Measurements from ENCODE around the gene ACAD10.
"Not testable (repeated sequence)": the region's sequence is repeated elsewhere in the genome, so short reads cannot be mapped to it uniquely, and the experiment has no call there.

Gene ACAD10

DNA sequence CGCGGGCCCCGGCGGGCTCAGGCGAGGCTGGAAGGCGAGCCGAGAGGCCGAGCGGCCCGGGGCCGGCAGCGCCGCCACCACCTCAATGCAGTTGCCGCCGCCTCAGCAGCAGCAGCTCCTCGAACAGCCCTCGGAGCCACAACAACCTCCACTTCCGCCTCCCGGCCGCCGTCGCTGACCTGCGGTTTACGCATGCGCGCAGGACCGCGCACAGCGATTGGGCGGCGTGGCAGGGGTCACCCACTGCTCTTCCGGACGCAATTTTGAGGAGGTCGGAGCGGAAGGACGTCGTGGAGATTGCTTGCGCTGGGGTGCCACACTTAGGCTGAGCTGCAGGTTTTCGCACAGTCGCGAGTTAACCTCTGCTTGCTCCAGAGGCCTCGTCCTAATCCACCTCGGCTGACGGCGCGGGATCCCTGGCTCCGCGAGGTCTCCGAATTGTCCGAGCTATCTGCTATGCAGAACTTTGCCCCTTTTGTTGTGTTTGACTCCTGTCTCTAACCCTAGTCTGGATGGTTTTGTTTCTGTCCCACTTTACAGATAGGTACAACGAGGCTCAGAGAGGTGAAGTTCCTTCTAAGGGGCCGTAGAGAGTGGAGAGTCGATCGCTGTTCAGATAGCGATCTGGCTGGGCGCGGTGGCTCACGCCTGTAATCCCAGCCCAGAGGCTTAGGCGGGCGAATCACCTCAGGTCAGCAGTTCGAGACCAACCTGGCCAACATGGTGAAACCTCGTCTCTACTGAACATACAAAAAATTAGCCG lies at the start of gene ACAD10, which contains the start of gene BRAP:
TSS of gene ACAD10 (plus strand) at position 243 of the 763 bp plus-strand sequence. CDS start 6,657 bp downstream, outside the sequence.
TSS of gene BRAP (minus strand) at position 146 of the 763 bp plus-strand sequence. CDS start 164 bp downstream, outside the sequence.
- DNase-seq (ENCODE audit: low read depth in 2 of 2, low spot score in 1 of 2) = peak; percentile 76 to 81

DNA sequence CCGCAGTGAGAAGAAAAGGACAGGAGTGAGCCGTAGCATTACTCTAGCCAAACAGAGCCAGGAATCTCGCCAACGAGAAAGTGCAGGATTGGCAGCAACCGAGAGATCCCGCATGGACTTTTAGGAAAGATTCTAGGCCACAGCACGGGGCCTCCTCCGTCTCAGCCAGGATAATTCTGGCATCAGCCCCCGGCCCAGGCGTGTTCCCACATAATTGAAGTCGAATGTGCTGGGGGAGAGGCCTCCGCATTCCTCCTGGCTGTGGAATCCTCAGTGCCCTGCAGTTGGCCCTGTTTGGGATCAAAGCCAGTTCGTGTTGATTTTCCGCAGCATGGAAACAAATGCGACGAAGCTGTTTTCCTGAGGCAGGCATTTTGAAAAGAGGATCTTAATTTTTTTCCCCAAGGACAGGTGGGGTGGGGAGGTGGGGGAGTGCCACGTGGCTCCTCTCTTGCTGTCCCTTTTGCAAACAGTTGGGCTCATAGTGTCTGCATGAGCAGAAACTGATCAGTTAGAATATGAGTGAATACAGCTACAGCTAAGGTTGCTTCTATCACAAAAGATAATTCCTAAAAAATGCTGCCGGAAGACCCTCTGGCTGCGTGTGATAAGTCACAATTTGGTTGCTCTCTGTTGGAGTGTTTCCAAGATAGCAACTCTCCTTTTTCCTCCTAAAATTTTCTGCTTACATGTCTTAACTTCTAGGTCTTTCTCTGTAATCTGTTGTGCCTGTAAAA lies 49.5 kb upstream of the ACAD10 start:
- DNase-seq (ENCODE audit: low read depth in 2 of 2, low spot score in 1 of 2) = no peak

DNA sequence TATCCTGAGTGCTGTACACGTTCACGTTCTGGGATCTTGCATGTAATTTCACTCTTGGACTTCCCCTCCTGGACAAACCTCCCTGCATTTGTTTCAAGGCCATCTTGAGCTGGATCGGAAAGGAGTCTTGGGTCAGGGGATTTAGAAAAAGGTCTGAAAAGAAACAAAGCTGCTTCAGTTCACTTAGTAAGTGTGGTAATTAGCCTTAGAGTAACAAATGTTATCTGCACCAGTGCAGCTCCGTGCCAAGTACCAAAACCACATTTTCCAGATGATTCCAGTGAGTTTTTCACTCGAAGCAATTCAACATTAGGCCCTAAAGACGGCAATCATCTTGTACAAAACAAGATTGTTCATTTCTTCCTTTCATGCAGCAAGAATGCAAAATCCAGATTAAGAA lies 47.3 kb upstream of the ACAD10 start:
- no peak for DNase-seq (ENCODE audit: low read depth in 2 of 2, low spot score in 1 of 2)

DNA sequence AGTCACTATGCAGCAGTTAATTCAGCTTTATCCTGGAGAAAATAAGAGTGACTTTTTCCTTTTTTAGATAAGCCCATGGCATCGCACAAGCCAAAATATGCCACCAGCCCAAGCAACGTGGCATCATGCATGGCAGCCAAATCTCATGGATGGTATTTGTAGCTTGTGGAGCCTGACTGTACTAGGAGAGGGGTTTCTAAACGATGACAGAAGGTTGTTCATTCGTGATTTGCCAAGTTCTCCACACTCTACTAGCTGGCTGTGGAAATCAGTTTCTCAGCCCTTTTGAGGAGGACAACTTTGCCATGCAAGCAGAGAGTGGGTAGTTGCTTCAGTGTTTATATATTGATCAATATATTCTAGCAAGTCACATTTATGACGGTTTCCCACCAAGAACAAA lies 45.3 kb upstream of the ACAD10 start:
- DNase-seq (ENCODE audit: low read depth in 2 of 2, low spot score in 1 of 2) = no peak

DNA sequence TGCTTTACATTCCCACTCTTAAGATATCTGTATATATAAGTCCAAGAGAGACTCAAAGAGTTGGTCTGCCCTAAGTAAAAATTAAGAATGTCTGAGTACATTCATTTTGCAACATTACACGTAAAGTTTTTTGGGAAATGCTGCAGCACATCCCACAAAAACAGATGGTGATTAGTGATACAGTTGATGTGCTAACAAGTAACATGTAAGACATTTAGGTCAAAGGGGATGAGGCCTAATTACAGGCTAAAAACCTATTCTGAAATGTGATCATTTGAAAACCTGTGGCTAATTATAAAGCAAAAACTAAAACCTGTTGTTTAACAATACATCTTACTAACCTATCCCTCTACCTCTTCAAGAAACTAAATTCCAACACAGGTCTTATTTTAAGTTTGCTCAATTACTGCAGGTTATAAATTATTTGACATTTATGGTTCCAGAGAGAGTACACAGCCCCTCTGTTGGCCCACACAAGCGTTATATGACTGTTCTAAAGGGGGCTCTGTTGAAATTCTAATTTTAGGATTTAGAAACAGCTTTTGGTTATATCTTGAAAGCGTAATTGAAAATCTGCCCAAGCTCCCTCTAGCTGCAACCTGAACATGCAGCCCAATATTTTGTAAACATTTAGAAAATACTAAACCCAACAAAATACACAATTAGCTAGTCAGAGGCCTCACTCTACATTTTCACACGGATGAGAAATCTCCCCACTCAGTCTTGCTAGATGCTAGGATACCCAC lies 43.0 kb upstream of the ACAD10 start:
- no peak for DNase-seq (ENCODE audit: low read depth in 2 of 2, low spot score in 1 of 2)

DNA sequence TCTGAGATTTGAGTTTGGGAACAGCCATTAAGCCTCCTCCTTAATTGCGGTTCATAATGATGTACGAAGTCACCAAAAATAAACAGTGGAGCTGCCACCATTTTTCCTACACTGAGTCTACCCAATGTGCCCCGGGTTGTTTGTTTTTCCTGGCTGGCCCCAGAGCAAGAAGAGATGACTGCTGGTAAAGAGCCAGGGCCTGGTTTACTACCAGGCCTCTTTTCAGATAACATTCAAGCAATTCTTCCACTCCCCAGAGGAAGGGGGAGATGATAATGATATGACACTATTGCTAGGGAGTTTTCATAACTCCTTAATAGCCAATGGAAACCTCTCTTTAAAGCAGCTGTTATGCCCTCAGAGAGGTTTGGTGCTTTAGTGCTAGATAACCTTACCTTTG lies 42.4 kb upstream of the ACAD10 start:
- DNase-seq (ENCODE audit: low read depth in 2 of 2, low spot score in 1 of 2) = no peak

DNA sequence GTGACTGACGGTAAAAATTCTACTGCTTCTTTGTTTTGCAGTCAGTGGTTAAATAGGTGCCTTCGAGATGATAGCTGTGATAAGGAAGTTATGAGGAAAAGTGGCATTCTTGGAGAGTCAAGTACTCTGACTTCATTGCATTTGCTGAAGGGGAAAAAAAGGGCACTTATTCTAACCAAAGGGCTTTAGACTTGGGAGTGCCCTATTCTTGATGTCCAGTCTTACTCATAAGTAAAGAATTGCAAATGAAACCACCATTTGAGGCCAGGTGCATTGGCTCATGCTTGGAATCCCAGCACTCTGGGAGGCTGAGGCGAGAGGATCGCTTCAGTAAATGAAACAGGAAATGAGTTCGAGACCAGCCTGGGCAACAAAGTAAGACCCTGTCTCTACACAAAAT lies 40.4 kb upstream of the ACAD10 start:
- DNase-seq (ENCODE audit: low read depth in 2 of 2, low spot score in 1 of 2) = no peak

DNA sequence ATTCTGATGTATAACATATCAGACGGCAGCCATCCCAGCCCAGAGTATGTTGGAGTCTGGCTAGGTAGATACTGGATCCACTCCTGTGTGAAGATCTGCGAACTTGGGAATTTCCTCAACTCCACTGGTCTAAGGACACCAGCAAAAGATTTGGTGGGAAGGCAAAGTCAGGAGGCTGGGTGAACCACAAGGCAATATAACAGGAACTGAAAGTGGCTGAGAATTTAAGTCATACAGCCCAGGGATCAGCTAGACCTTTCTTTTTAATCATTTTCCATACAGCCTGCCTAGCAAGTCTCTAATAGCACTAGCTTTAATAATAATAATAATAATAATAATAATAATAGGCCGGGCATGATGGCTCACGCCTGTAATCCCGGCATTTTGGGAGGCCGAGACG lies 34.9 kb upstream of the ACAD10 start:
- no peak for DNase-seq (ENCODE audit: low read depth in 2 of 2, low spot score in 1 of 2)

DNA sequence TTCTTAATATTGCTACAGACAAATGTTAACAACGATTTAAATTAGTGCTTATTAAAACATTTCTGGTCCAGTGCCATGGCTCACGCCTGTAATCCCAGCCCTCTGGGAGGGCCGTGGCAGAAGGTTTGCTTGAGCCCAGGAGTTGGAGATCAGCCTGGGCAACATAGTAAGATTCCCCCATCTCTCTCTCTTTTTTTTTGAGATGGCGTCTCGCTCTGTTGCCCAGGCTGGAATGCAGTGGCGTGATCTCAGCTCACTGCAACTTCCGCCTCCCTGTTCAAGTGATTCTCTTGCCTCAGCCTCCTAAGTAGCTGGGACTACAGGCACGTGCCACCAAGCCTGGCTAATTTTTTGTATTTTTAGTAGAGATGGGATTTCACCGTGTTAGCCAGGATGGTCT lies 33.3 kb upstream of the ACAD10 start:
- DNase-seq (ENCODE audit: low read depth in 2 of 2, low spot score in 1 of 2) = not testable (repeated sequence)

DNA sequence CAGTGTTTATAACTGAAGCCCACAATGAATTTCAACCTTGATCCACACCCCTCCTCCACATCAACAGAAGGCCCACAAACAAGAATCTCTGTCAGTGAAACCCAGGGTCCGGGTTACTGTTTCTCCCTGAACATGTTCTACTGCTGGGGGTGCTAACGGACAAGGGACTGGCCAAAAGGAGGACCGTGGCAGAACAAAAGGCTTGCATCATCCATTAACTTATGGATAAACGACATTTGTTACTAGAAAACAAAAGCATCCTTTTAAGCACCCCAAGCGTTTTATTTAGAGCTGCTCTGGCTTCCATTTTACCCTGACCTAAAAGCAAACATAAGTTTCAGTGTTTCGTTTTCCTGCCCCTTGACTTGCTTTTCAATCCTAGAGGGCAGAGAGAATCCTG lies 32.3 kb upstream of the ACAD10 start:
- DNase-seq (ENCODE audit: low read depth in 2 of 2, low spot score in 1 of 2) = no peak

DNA sequence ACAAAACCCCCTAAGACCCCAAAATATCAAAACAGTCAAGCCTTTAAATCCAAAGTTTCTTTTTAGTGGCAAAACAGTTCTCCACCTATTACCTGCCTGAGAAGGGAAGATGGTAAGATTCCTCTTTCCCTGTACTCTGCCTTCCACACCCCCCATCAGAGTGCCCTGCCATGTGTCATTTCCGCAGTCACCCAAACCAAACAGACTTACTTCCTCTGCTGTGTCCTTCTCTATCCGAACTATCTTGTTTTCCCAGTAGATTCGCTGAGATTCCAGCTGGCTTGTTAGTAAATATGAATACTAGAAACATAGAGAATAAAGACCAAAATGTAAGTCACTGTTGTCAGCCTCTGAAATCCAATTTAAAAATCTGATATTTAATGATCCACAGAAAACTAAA lies 30.5 kb upstream of the ACAD10 start:
- DNase-seq (ENCODE audit: low read depth in 2 of 2, low spot score in 1 of 2) = no peak

DNA sequence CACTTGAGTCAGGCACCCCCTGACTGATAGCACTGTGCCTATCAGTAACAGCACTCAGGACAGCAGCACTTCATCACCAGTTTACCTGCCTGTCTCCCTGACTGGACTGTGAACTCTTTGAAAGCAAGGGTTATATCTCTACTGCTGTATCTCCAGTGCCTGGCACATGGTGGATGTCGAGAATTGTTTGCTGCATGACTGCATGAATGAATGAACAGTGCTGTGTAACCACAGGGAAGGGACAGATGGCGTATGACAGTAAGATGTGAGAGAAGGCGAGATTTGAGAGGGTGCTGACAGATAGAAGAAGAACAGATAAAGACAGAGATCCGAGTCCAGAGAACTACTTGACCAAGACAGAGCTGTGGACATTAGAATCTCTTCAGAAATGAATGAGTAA lies 29.8 kb upstream of the ACAD10 start:
- no peak for DNase-seq (ENCODE audit: low read depth in 2 of 2, low spot score in 1 of 2)

DNA sequence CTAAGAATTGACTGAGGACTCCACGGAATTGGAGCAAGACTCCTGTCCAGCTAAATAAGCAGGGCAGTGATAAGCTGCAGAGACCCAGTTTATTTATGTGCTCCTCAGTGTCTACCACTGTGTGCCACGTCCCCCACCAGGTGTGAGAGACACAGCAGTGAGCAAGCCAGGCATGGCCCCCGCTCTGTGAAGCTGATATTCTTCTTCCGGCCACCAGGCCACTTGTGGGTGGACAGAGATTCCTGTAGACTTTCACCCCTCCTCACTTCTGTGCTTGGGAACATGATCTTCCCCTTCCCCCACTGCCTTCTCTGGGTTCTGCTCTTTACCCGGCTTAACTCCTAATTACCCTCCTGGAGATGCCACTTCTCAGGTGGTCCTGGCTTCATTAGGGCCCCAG lies 21.4 kb upstream of the ACAD10 start:
- no peak for DNase-seq (ENCODE audit: low read depth in 2 of 2, low spot score in 1 of 2)

DNA sequence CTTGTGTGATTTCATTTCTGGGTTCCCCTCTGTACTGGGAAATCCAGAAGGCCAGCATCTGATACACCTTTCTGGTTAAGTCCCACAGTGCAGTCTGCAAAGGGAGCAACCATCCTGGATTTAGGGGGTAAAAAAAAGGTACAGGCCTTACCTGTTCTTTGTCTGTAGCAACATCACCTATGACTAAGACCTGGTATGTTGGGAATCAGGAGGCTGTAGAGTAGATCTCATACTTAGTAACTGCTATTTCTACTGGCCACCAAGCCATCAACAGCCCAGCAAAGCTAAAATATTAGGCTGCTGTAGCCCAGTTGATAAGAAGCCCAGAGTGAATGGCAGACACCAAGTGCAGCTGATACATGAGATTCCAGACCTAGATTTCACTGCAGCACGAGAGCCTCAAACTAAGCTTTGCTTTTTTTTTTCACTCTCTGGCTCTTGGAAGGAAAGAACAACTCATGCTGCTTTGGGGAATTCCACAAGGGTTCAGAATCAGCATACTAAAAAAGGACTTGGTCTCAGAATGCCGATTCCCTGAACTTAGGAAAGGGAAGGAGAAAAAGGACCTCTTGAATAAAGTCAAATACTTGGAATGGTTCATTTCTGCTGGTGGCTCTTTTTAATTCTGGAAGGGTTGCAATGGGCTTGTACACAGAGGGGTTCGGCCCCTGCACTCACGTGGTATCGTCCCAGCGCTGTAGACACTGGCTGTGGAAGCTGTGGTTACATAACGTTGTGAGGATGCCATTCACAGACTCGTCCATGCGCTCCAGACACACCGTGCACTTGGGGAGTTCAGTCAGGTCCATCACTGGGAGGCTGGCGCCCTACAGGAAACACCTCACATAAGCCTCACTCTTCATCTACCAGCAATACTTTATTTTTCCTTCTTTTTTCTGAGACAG lies 20.6 kb upstream of the ACAD10 start:
- DNase-seq (ENCODE audit: low read depth in 2 of 2, low spot score in 1 of 2) = no peak

DNA sequence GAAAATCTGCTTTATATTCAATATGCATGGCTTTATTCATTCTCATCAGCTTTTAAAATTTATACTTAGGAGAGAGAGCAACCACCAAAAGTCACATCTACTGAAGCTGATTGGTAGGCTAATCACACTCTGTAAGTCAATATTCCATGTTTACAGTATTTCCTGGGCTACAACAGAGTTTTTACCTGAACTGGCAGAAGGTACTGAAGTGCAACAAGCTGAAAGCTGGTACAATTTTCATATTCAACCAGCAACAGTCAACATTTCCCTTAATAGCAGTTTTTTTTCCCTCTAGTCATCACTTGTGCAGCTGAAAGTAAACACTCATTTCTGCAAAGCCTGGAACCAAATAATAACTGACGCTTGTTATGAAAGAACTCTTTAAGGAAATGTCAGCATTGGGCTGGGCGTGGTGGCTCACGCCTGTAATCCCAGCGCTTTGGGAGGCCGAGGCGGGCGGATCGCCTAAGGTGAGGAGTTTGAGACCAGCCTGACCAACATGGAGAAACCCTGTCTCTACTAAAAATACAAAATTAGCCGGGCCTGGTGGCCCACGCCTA lies 13.0 kb upstream of the ACAD10 start:
- DNase-seq (ENCODE audit: low read depth in 2 of 2, low spot score in 1 of 2) = no peak

DNA sequence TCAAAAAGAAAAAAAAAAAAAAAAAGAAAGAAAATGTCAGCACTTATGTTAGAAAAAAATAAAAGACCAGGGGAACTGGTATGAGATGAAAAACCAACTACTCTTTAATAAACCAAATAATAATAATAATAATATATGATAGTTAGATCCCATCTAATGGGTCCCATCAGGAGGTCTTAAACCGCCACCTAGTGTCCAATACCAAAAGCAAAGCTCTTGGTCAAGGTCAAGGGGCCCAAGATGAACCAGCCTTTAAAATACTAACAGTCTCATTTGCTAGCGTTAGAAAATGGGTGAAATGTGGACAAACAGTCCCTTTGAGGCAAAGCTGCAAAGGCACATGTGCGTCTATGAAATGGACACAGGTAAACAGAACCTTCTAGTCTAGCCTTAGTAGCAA lies 12.3 kb upstream of the ACAD10 start:
- no peak for DNase-seq (ENCODE audit: low read depth in 2 of 2, low spot score in 1 of 2)

DNA sequence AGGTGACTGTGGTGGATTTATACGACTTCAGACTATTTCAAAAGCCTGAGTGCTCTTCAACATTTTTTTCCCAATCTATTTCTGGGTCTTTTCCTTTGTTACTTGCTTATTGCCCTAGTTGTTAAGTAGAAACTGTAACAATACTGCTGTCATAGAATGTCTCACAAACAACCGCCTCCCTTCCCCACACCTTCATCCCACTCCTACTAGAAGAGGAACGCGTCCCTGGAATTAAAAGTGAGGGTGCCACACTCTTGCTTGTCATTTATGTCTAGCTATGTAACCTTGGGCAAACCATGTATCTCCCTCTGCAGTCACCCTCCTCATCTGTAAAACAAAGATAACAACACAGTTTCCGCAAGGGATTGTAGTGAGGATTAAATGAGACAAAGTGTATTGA lies 8.7 kb upstream of the ACAD10 start:
- DNase-seq (ENCODE audit: low read depth in 2 of 2, low spot score in 1 of 2) = no peak

DNA sequence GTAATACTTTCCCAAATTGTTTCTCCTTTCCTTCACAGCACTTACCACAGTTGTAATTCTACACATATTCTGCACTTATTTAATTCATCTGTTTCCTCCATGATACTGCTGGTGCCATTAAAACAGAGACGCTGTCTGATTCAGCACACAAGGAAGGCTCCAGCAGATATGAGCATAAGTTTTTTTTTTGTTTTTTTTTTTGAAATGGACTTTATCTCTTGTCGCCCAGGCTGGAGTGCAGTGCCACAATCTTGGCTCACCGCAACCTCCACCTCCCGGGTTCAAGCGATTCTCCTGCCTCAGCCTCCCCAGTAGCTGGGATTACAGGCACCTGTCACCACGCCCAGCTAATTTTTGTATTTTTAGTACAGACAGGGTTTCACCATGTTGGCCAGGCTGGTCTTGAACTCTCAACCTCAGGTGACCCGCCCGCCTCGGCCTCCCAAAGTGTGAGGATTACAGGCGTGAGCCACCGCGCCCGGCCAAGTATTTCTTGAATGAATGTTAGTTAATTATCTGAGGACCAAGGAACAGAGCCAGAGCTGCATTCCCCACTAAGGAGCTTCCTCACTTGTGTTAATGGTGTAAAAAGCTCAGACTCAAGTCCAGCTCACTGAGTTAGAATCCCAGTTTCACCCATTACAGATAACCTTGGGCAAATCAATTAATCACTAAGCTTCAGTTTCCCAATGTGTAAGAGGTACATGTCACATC lies 1.2 kb upstream of the ACAD10 start:
- DNase-seq (ENCODE audit: low read depth in 2 of 2, low spot score in 1 of 2) = not testable (repeated sequence)

DNA sequence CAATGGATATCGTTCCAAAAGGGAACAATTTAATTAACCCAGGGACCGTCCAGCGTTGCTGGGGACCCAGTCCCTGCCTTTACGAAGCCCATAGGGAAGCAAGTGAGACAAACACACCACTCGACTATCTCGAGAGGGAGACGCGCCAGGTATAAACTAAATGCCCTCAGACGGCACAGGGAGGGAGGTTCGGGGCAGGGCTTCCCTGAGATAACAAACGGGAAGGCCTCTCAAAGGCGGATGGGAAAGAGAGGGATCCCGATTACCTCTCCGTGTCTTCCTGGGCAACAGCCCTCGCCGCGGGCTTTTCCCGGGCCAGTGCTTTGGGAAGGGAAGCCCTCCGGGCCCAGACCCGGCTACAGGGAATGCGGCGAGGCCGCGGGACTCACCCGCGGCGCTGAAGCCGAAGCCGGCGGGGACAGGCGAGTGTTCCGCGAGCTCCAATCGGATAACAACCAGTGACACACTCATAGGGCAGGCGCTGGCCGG lies 487 bp upstream of the ACAD10 start:
- DNase-seq (ENCODE audit: low read depth in 2 of 2, low spot score in 1 of 2) = peak in 1 of 2 donors; percentile 2
